ENCODE data around the gene WAPL. TPM values are rescaled to one million over a fixed set of nuclear protein-coding genes. Genes with fewer than 3 reads are reported as not detected.

WAPL gene
- total RNA-seq, 1 donor from 2014 or later = 24.0 TPM

- no peak for DNase-seq (ENCODE audit: low spot score)
- intact Hi-C loops (cut with DNase I) = no loop called here
Observed at GRCh38 chr10:86437447-86437846, 84.1 kb downstream of the WAPL start.

GRCh38 chr10:86436963-86437362, 84.6 kb downstream of the WAPL start:
- intact Hi-C loops (cut with DNase I) = no loop called here
- DNase-seq (ENCODE audit: low spot score) = no peak

- DNase-seq (ENCODE audit: low spot score) = no peak
- intact Hi-C loops (cut with DNase I) = no loop called here
Observed at GRCh38 chr10:86434656-86435055, 86.9 kb downstream of the WAPL start.

GRCh38 chr10:86423739-86424138, 97.9 kb downstream of the WAPL start:
- intact Hi-C loops (cut with DNase I) = no loop called here
- no peak for DNase-seq (ENCODE audit: low spot score)

GRCh38 chr10:86419101-86419500, 102.5 kb downstream of the WAPL start:
- intact Hi-C loops (cut with DNase I) = no loop called here
- no peak for DNase-seq (ENCODE audit: low spot score)

GRCh38 chr10:86415583-86415982, 106.0 kb downstream of the WAPL start:
- no peak for DNase-seq (ENCODE audit: low spot score)
- intact Hi-C loops (cut with DNase I) = no loop called here

GRCh38 chr10:86415116-86415515, 106.5 kb downstream of the WAPL start:
- no peak for DNase-seq (ENCODE audit: low spot score)
- intact Hi-C loops (cut with DNase I) = no loop called here

- DNase-seq (ENCODE audit: low spot score) = no peak
- intact Hi-C loops (cut with DNase I) = no loop called here
Observed at GRCh38 chr10:86413046-86413728, 108.4 kb downstream of the WAPL start.

GRCh38 chr10:86411852-86412560, 109.6 kb downstream of the WAPL start:
- no peak for DNase-seq (ENCODE audit: low spot score)
- intact Hi-C loops (cut with DNase I) = no loop called here

- intact Hi-C loops (cut with DNase I) = no loop called here
- no peak for DNase-seq (ENCODE audit: low spot score)
Observed at GRCh38 chr10:86411281-86411841, 110.2 kb downstream of the WAPL start.

- intact Hi-C loops (cut with DNase I) = no loop called here
- DNase-seq (ENCODE audit: low spot score) = no peak
Observed at GRCh38 chr10:86410542-86411124, 111.0 kb downstream of the WAPL start.

- no peak for DNase-seq (ENCODE audit: low spot score)
- intact Hi-C loops (cut with DNase I) = no loop called here
Observed at GRCh38 chr10:86409183-86409582, 112.4 kb downstream of the WAPL start.

GRCh38 chr10:86403183-86403797, 118.3 kb downstream of the WAPL start:
- intact Hi-C loops (cut with DNase I) = loop anchor here (5.0 kb wide), 1 partner anchor 119 kb away; the partner anchor contains the start of gene WAPL
- DNase-seq (ENCODE audit: low spot score) = no peak

- DNase-seq (ENCODE audit: low spot score) = no peak
- intact Hi-C loops (cut with DNase I) = loop anchor here (5.0 kb wide), 1 partner anchor 120 kb away; the partner anchor contains the start of gene WAPL
Observed at GRCh38 chr10:86402283-86402941, 119.2 kb downstream of the WAPL start.

- intact Hi-C loops (cut with DNase I) = loop anchor here (5.0 kb wide), 1 partner anchor 121 kb away; the partner anchor contains the start of gene WAPL
- no peak for DNase-seq (ENCODE audit: low spot score)
Observed at GRCh38 chr10:86401588-86402282, 119.9 kb downstream of the WAPL start.

GRCh38 chr10:86400705-86401587, 120.6 kb downstream of the WAPL start:
- no peak for DNase-seq (ENCODE audit: low spot score)
- intact Hi-C loops (cut with DNase I) = loop anchor here (1.0 to 5.0 kb wide), 2 partner anchors 121 to 184 kb away; partner anchors contain the start of gene WAPL

- DNase-seq (ENCODE audit: low spot score) = peak; percentile 96
- intact Hi-C loops (cut with DNase I) = loop anchor here (1.0 to 5.0 kb wide), 2 partner anchors 122 to 185 kb away; partner anchors contain the start of gene WAPL
Observed at GRCh38 chr10:86399879-86400704, 121.5 kb downstream of the WAPL start.

All from cardiac septum (tissue), 1 donor.